CD4-positive, CD25-positive, alpha-beta regulatory T cell (primary cell): ENCODE data around the gene CCDC38. TPM values are rescaled to one million over a fixed set of nuclear protein-coding genes. Genes with fewer than 3 reads are reported as not detected.

Source experiments
- ATAC-seq, 2 donors: fragments of 150-1000 bp; cut with Tn5 transposase; one replicate each; pipeline ENCODE4 v1.10.0; 2021; ENCODE audit warnings: low read depth in 2 of 2, moderate number of reproducible peaks in 2 of 2, moderate library complexity in 1 of 2
- DNase-seq, 3 donors: peaks; one replicate each; pipeline versions ENCODE4 v3.0.0 to v3.0.0-alpha.2; 2012 to 2022; ENCODE audit warnings: mixed read lengths in 1 of 3
- H3K27ac ChIP-seq: one replicate; pipeline ENCODE4 v1.7.0; 2013; ENCODE audit warnings: mild to moderate bottlenecking, low read length; ENCODE audit not compliant: insufficient read depth, poor library complexity, severe bottlenecking
- H3K27me3 ChIP-seq: one replicate; pipeline ENCODE4 v1.7.0; 2013; ENCODE audit warnings: low read length; ENCODE audit not compliant: control insufficient read depth, insufficient read depth
- H3K36me3 ChIP-seq: one replicate; pipeline ENCODE4 v1.7.0; 2013; ENCODE audit warnings: mild to moderate bottlenecking, low read length, moderate library complexity; ENCODE audit not compliant: control insufficient read depth, insufficient read depth
- H3K4me1 ChIP-seq: 2 replicates; pipeline ENCODE4 v1.7.0; 2013; ENCODE audit warnings: mild to moderate bottlenecking, low read length; ENCODE audit not compliant: insufficient read depth, control insufficient read depth, poor library complexity, severe bottlenecking
- H3K4me3 ChIP-seq: one replicate; pipeline ENCODE4 v1.7.0; 2013; ENCODE audit warnings: low read depth, mild to moderate bottlenecking, low read length, moderate library complexity
- H3K9me3 ChIP-seq, 2 experiments: 1 replicate in 1 of 2; 2 replicates in 1 of 2; pipeline ENCODE4 v1.7.0; 2013; ENCODE audit warnings: low read length in 2 of 2, mild to moderate bottlenecking in 1 of 2, moderate library complexity in 1 of 2; ENCODE audit not compliant: control insufficient read depth in 2 of 2
- H3K27ac Mint-ChIP-seq, 3 donors: one replicate each; pipeline ENCODE4 v1.8.0; 2020 to 2022; ENCODE audit warnings: mild to moderate bottlenecking in 3 of 3, mixed read lengths in 3 of 3, moderate library complexity in 2 of 3
- H3K27me3 Mint-ChIP-seq: one replicate; pipeline ENCODE4 v1.8.0; 2022; ENCODE audit warnings: mild to moderate bottlenecking, mixed read lengths
- H3K36me3 Mint-ChIP-seq: one replicate; pipeline ENCODE4 v1.8.0; 2020; ENCODE audit warnings: mixed read lengths
- H3K4me1 Mint-ChIP-seq, 4 donors: one replicate each; pipeline ENCODE4 v1.8.0; 2020 to 2022; ENCODE audit warnings: mixed read lengths in 4 of 4, mild to moderate bottlenecking in 1 of 4
- H3K4me3 Mint-ChIP-seq, 4 donors: one replicate each; pipeline ENCODE4 v1.8.0; 2020 to 2022; ENCODE audit warnings: mild to moderate bottlenecking in 4 of 4, mixed read lengths in 4 of 4, moderate library complexity in 3 of 4
- H3K9me3 Mint-ChIP-seq, 7 donors: one replicate each; pipeline ENCODE4 v1.8.0; 2020 to 2022; ENCODE audit warnings: mixed read lengths in 7 of 7, mild to moderate bottlenecking in 3 of 7, moderate library complexity in 2 of 7
- polyA plus RNA-seq, 4 donors: library from polyadenylated mRNA; unstranded; fragments of 300-500 nt; fragmentation: Illumina TruSeq; gene quantifications; one replicate each; pipeline ENCODE4 v1.2.3, GENCODE V29; 2021
- total RNA-seq: library from RNA; stranded (reverse); gene quantifications from one replicate; pipeline ENCODE4 v1.2.3, GENCODE V29; 2022

Gene CCDC38
- total and polyA plus RNA-seq, 5 donors from 2014 or later: not detected

DNA sequence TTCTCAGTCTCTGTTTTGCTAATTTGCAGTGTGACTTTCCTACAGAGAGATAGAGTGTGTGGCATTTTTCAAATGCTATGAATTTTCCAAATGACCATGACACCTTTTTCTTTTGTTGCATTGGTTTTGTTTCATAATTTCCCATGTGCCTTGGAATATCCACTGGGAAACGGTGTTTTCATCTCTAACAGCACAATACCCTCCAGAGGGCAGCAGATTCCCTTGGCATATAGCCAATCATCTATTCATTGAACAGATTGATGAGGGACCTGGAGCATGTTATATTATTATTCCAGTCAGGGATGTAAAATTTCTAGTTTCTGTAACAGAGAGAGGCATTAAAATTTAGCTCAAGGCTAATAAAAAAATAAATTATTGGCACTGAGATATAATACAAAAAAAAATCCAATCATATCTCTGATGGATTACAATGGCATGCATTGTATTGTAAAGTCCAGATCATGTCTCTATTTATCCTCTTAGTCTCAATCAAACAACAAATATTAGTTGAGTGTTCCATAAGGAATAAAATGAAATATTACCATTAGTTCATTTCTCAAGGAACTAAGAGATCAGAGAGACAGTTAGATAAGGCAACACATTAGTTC lies 122.2 kb downstream of the CCDC38 start:
- H3K27ac Mint-ChIP-seq: no peak overlapping the region
- Histone ChIP-seq H3K4me3 (no peak overlapping the region), H3K9me3 (no peaks in the 10 kb centered on the region), H3K4me1 (no peaks in the 10 kb centered on the region), H3K27ac (no peak overlapping the region), H3K27me3 (peaks cover 6% of the 10 kb centered on the region), H3K36me3 (no peaks in the 10 kb centered on the region)
- H3K9me3 Mint-ChIP-seq: peaks cover 0 to 2% (median 0%) of the 10 kb centered on the region in 7 donors
- DNase-seq: no peak
- no peaks in the 10 kb centered on the region for H3K4me1 Mint-ChIP-seq
- no peaks in the 10 kb centered on the region for H3K36me3 Mint-ChIP-seq
- no peak for ATAC-seq
- H3K4me3 Mint-ChIP-seq: no peak overlapping the region
- peaks cover 51% of the 10 kb centered on the region for H3K27me3 Mint-ChIP-seq

Other genes with a start within 250 kb of the CCDC38 start
- not detected for gene NTN4, start 151.8 kb downstream of the CCDC38 start, total RNA-seq
- under 1 TPM in 1 of 4 donors, not detected in 3; 0.16 TPM for gene NTN4, start 151.8 kb downstream of the CCDC38 start, polyA plus RNA-seq
- gene SNRPF, start 83.7 kb downstream of the CCDC38 start, total RNA-seq: 22.4 TPM
- 10 to 100 TPM; 45.1 to 61.1 (median 48.3) TPM for gene SNRPF, start 83.7 kb downstream of the CCDC38 start, polyA plus RNA-seq
- 0.67 TPM for gene AMDHD1, start 717 bp upstream of the CCDC38 start, total RNA-seq
- under 1 TPM in 2 of 4 donors, not detected in 2; 0.23 to 0.86 TPM for gene AMDHD1, start 717 bp upstream of the CCDC38 start, polyA plus RNA-seq
- gene HAL, start 53.7 kb upstream of the CCDC38 start, total RNA-seq: 0.57 TPM
- not detected for gene HAL, start 53.7 kb upstream of the CCDC38 start, polyA plus RNA-seq
- gene LTA4H, start 93.0 kb upstream of the CCDC38 start, total RNA-seq: 38.1 TPM
- 10 to 100 TPM; 63.0 to 79.1 (median 71.3) TPM for gene LTA4H, start 93.0 kb upstream of the CCDC38 start, polyA plus RNA-seq